NOMO-1 treated with DMSO at 0.1 percent for 48 hours (cell line): ENCODE data around the gene MARK2.
A peak's percentile ranks its signal among the peaks of the same experiment; 100 is the strongest.
"Not testable (repeated sequence)": the region's sequence is repeated elsewhere in the genome, so short reads cannot be mapped to it uniquely, and the experiment has no call there.

Experiments
- DNase-seq: peaks from one replicate; lab custom pipeline; 2025; ENCODE audit not compliant: unreplicated experiment; lab: John Stamatoyannopoulos, UW

The MARK2 gene

GRCh38 chr11:63838678-63839507 is at the start of gene MARK2:
MARK2 (plus strand) TSS chr11:63839110; CDS start chr11:63839507, 397 bp downstream.
- peak; percentile 98 for DNase-seq

GRCh38 chr11:63791495-63792167 is 47.3 kb upstream of the MARK2 start:
- no peak for DNase-seq

GRCh38 chr11:63793161-63793560 is 45.7 kb upstream of the MARK2 start:
- DNase-seq: no peak

GRCh38 chr11:63795066-63795465 is 43.8 kb upstream of the MARK2 start:
- DNase-seq: no peak

- no peak for DNase-seq
Observed at GRCh38 chr11:63800921-63801320, 38.0 kb upstream of the MARK2 start.

- DNase-seq: no peak
Observed at GRCh38 chr11:63802637-63803414, 36.1 kb upstream of the MARK2 start.

- no peak for DNase-seq
Observed at GRCh38 chr11:63804259-63804658, 34.7 kb upstream of the MARK2 start.

- no peak for DNase-seq
Observed at GRCh38 chr11:63805844-63806415, 33.0 kb upstream of the MARK2 start.

GRCh38 chr11:63810383-63810782 is 28.5 kb upstream of the MARK2 start:
- not testable (repeated sequence) for DNase-seq

- no peak for DNase-seq
Observed at GRCh38 chr11:63811522-63811921, 27.4 kb upstream of the MARK2 start.

- DNase-seq: peak; percentile 47
Observed at GRCh38 chr11:63813035-63813562, 25.8 kb upstream of the MARK2 start, which contains the start of gene SPINDOC. SPINDOC (plus strand) TSS chr11:63813456; CDS start chr11:63813687, 231 bp downstream.

- DNase-seq: peak; percentile 26
Observed at GRCh38 chr11:63813563-63814382, 25.1 kb upstream of the MARK2 start.

- DNase-seq: no peak
Observed at GRCh38 chr11:63814383-63814736, 24.6 kb upstream of the MARK2 start.

- DNase-seq: no peak
Observed at GRCh38 chr11:63816166-63816565, 22.7 kb upstream of the MARK2 start.

- DNase-seq: no peak
Observed at GRCh38 chr11:63816732-63817131, 22.2 kb upstream of the MARK2 start.

GRCh38 chr11:63817758-63818498 is 21.0 kb upstream of the MARK2 start:
- DNase-seq: no peak

GRCh38 chr11:63818609-63819008 is 20.3 kb upstream of the MARK2 start:
- DNase-seq: no peak

- DNase-seq: no peak
Observed at GRCh38 chr11:63821411-63821810, 17.5 kb upstream of the MARK2 start.

GRCh38 chr11:63826471-63827190 is 12.3 kb upstream of the MARK2 start:
- no peak for DNase-seq
